Vagina (tissue), 2 donors: ENCODE measurements around the gene RNF111.

ENCODE experiments used
- CTCF ChIP-seq, 3 experiments: fragments of 450-650 bp in 2 of 3; fragments of 200-600 bp in 1 of 3; sonication (generic) in 1 of 3; IDR thresholded peaks; one replicate each; pipeline ENCODE4 v1.5.1; 2017 to 2019; ENCODE audit warnings: antibody characterized with exemption in 3 of 3, mild to moderate bottlenecking in 2 of 3, moderate library complexity in 2 of 3
- POLR2A ChIP-seq, 2 donors: fragments of 450-650 bp; IDR thresholded peaks; one replicate each; pipeline ENCODE4 v1.6.1; 2017; ENCODE audit warnings: antibody characterized with exemption in 2 of 2, mild to moderate bottlenecking in 2 of 2, moderate library complexity in 2 of 2
- POLR2AphosphoS5 ChIP-seq, 2 donors: sonication (generic); formaldehyde crosslinking; IDR thresholded peaks; one replicate each; pipeline ENCODE4 v1.9.0; 2017; ENCODE audit warnings: antibody characterized with exemption in 2 of 2, mild to moderate bottlenecking in 2 of 2, low read depth in 1 of 2; ENCODE audit not compliant: insufficient read depth in 1 of 2

GRCh38 chr15:59137566-59137965 lies 150.1 kb downstream of the RNF111 start:
- TF ChIP-seq POLR2A (IDR thresholded peaks at IDR 0.05) (no peak), CTCF (IDR thresholded peaks at IDR 0.05) (no peak), POLR2AphosphoS5 (IDR thresholded peaks at IDR 0.05; ENCODE audit: insufficient read depth in 1 of 2, low read depth in 1 of 2) (no peak)
